NCI-H2107 treated with DMSO at 0.1 percent for 48 hours (cell line): ENCODE measurements around the gene GCSAM.

Source experiments
- DNase-seq: peaks from one replicate; lab custom pipeline; 2025; ENCODE audit not compliant: unreplicated experiment; lab: John Stamatoyannopoulos, UW

Gene GCSAM, protein sequence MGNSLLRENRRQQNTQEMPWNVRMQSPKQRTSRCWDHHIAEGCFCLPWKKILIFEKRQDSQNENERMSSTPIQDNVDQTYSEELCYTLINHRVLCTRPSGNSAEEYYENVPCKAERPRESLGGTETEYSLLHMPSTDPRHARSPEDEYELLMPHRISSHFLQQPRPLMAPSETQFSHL

DNA sequence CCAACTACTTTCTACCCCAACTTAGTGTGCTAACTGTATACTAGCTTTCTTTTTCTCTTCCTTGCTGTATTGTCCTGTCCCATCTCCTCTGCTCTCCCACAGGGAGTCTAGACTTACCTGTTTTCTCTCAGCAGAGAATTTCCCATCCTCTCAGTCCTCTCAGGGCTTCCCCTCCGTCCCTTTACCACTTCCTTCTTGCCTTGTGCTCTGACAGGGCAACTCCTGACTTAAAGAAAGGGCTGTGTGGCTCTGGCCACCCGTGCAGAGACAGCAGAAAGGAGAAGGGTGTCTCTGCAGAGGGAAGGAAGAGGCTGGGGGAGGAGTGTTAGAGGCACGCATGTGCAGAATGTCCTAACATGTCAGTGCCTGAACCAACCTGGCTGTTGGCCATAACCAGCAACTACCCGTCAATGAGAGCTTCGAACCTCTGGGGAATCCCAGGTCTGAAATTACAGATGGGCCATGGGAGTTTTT, at the start of gene GCSAM:
GCSAM (minus strand) TSS at position 274 of the 474 bp plus-strand sequence; CDS start at position 146, 128 bp downstream.
- no peak for DNase-seq

GRCh38 chr3:112175646-112176045, 42.6 kb upstream of the GCSAM start:
- no peak for DNase-seq

DNA sequence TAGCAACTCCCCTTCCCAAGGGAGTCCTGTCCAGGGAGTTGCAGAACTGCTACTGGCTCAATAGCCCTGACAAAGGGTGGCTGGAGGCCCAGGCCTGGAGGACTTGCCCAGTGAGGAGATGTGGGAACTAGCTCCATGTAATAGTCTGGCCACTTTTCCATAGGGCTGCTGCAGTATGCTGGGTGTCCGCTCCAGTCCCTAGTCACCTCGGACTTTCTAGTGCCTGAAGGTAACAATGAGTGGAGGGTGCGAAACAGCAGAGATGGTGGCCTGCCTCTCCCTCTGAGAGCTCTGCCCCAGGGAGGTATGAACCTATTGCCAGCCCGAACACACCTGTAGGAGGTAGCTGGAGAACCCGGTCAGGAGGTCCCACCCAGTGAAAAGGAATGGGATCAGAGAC, 42.0 kb upstream of the GCSAM start:
- DNase-seq: no peak

DNA sequence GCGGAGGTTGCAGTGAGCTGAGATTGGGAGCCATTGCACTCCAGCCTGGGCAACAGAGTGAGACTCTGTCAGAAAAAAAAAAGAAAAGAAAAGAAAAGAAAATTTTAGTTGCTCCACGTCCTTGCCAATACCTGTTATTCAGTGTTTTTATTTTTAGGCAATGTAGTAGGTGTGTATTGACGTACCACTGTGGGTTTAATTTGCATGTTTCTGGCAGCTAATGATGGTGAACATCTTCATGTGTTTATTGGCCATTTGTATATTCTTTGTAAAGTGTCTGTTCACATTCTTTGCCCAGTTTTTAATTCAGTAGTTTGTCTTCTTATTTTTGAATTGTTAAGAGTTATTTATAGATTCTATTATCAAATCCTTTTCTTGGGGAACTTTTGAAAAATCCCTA, 38.1 kb upstream of the GCSAM start:
- no peak for DNase-seq

GRCh38 chr3:112170046-112170445, 37.0 kb upstream of the GCSAM start:
- DNase-seq: no peak

- DNase-seq: no peak
These were observed 34.7 kb upstream of the GCSAM start for GRCh38 chr3:112167758-112168157.

DNA sequence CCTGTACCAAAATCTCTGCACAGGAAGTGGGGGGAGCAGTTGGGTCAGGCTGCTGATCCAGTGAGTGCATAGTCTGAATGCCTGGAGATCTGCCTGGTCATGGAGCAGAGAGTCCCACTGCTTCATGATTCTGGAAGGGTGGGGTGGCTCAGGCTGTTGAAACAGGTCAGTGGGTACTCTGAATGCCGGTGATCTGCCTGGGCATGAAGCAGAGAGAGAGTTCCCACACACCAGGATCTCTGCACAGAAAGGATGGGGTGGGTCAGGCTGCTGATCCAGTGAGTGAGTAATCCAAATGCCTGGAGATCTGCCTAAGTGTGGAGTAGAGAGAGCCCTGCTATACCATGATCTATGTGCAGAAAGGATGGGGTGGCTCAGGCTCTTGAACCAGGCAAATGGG, 16.1 kb upstream of the GCSAM start:
- DNase-seq: no peak

DNA sequence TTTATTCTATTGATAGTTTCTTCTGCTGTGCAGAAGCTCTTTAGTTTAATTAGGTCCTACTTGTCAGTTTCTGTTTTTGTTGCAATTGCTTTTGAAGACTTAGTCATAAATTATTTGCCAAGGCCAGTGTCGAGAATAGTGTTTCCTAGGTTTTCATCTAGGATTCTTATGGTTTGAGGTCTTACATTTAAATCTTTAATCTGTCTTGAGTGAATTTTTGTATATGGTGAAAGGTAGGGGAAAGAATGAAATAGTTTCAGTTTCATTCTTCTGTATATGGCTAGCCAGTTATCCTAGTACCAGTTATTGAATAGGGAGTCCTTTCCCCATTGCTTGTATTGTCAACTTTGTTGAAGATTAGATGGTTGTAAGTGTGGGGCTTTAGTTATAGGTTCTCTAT, 10.6 kb upstream of the GCSAM start:
- DNase-seq: no peak

DNA sequence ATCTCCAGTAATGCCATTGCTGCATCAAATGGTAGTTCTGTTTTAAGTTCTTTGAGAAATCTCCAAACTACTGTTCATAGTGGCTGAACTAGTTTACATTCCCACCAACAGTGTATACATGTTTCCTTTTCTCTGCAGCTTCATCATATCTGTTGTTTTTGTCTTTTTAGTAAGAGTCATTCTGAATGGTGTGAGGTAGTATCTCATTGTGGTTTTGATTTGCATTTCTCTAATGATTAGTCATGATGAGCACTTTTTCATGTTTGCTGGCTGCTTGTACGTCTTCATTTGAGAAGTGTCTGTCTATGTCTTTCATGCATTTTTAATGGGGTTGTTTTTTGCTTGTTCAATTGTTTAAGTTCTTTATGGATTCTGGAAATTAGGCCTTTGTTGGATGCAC, 10.2 kb upstream of the GCSAM start:
- DNase-seq: no peak

DNA sequence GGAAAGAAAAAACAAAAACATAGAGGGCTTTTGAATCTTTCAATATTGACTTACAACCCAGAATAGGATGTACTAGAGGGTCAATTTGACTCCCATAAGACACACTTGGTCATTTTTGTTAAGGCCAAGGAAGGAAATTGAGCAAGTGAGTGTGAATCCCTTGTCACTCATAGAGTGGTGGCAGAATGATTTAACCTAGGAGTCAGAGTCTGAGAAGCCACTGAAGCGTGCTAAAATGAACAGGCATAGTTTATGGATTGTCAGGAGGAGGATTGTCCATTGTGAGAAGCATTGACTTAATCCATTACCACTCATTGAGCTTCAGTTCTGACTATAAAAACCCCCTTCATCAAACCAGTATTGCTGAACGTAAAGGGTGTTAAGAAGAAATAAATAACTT, 8.2 kb upstream of the GCSAM start:
- no peak for DNase-seq

- DNase-seq: no peak
These were observed 7.5 kb upstream of the GCSAM start for GRCh38 chr3:112140584-112140983.

GRCh38 chr3:112138219-112138969, 5.3 kb upstream of the GCSAM start:
- no peak for DNase-seq

- DNase-seq: no peak
These were observed 4.7 kb upstream of the GCSAM start for GRCh38 chr3:112137781-112138180.

- peak; percentile 81 for DNase-seq
These were observed 4.1 kb upstream of the GCSAM start for GRCh38 chr3:112136959-112137693.

DNA sequence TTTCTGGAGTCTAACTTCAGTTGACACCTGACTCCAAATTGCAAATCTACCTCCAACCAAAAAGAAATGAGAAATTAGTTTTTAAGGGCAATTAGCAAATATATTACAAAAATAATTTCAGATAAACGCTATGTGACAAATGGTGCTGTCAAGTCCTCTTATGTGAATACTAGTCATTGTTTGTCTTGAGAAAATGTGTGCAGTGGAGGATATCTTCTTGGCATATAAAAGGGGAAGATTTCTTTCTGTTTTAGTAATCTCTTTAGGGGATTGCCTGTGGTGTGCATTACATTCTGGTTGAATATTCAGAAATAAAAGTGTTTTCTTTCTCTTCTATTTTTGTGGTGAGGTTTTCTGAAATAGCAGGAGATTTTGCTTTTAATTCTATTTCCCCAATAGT, 3.0 kb upstream of the GCSAM start:
- DNase-seq: no peak

- DNase-seq: peak; percentile 66
These were observed 1.5 kb upstream of the GCSAM start for GRCh38 chr3:112134335-112135124.

GRCh38 chr3:112133626-112134334, 732 bp upstream of the GCSAM start:
- DNase-seq: no peak

- no peak for DNase-seq
These were observed 494 bp downstream of the GCSAM start for GRCh38 chr3:112132554-112132953.

DNA sequence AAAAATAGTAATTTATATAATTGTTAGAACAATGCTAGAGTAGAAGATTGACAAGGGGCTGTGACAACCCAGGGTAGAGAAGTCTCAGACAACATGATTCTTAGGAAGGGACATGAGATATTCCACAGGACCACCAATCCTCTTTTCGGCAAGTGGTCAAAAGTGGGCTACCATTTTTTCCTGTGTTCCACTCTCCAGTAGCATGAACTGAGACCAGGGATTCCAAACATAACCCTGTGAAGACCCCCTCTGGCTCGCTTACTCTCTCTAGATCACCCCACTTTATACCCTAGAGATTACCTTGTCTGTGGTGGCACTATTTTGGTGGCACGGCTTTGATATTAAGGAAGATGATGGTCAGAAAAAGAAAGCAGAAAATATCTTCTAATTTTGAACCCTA, 960 bp downstream of the GCSAM start:
- DNase-seq: no peak

- no peak for DNase-seq
These were observed 1.9 kb downstream of the GCSAM start for GRCh38 chr3:112131111-112131510.

DNA sequence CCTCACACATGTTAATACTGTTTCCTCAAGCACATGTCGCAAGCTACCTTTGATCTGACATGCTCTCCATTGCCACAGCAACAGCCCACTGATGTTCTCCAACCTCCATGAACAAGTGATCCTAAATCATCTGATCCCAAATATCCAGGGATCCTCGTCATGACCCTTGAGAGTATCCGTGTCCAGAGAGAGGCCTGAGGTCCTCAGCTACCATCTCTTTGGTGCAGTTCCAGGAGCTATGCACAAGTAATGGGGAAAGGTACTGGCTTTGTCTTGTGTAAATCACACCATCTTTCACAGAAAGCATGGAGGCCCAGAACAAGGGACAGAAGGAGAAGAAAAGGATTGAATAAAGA, 2.4 kb downstream of the GCSAM start:
- DNase-seq: no peak
